GM21447 (cell line): ENCODE results near the gene EML5.

Experiments used
- ATAC-seq: cut with Tn5 transposase; IDR thresholded peaks from one replicate; pipeline ENCODE4 v1.9.1; 2021; ENCODE audit not compliant: unreplicated experiment

EML5 gene

GRCh38 chr14:88618476-88618875 lies 174.3 kb downstream of the EML5 start:
- no peak for ATAC-seq

- ATAC-seq, result no peak
Measured at GRCh38 chr14:88617479-88617878, 175.3 kb downstream of the EML5 start.

- ATAC-seq, result no peak
Measured at GRCh38 chr14:88616697-88617096, 176.1 kb downstream of the EML5 start.

- no peak for ATAC-seq
Measured at GRCh38 chr14:88614218-88614907, 178.4 kb downstream of the EML5 start.

- no peak for ATAC-seq
Measured at GRCh38 chr14:88613552-88614010, 179.2 kb downstream of the EML5 start.

GRCh38 chr14:88612981-88613380 lies 179.8 kb downstream of the EML5 start:
- no peak for ATAC-seq

GRCh38 chr14:88611878-88612277 lies 180.9 kb downstream of the EML5 start:
- no peak for ATAC-seq

- ATAC-seq, result no peak
Measured at GRCh38 chr14:88607829-88608228, 184.9 kb downstream of the EML5 start.

GRCh38 chr14:88605594-88605993 lies 187.2 kb downstream of the EML5 start:
- no peak for ATAC-seq

- no peak for ATAC-seq
Measured at GRCh38 chr14:88604212-88604611, 188.5 kb downstream of the EML5 start.

- ATAC-seq, result peak; percentile 95
Measured at GRCh38 chr14:88599761-88600439, 192.9 kb downstream of the EML5 start.

GRCh38 chr14:88599326-88599725 lies 193.4 kb downstream of the EML5 start:
- ATAC-seq, result no peak

GRCh38 chr14:88598097-88598675 lies 194.6 kb downstream of the EML5 start:
- no peak for ATAC-seq

GRCh38 chr14:88597601-88598000 lies 195.2 kb downstream of the EML5 start:
- no peak for ATAC-seq

GRCh38 chr14:88597038-88597437 lies 195.7 kb downstream of the EML5 start:
- no peak for ATAC-seq

GRCh38 chr14:88592031-88592430 lies 200.7 kb downstream of the EML5 start:
- no peak for ATAC-seq

- ATAC-seq, result no peak
Measured at GRCh38 chr14:88590173-88590572, 202.6 kb downstream of the EML5 start.

- no peak for ATAC-seq
Measured at GRCh38 chr14:88588081-88588480, 204.7 kb downstream of the EML5 start.

- ATAC-seq, result no peak
Measured at GRCh38 chr14:88584451-88584850, 208.3 kb downstream of the EML5 start.

GRCh38 chr14:88576222-88576621 lies 216.5 kb downstream of the EML5 start:
- no peak for ATAC-seq

GRCh38 chr14:88572117-88572516 lies 220.6 kb downstream of the EML5 start:
- no peak for ATAC-seq

GRCh38 chr14:88568196-88568595 lies 224.6 kb downstream of the EML5 start:
- ATAC-seq, result no peak
